HG03097 (cell line): ENCODE data around the gene TCTN2.

Source experiments
- ATAC-seq: cut with Tn5 transposase; IDR thresholded peaks from one replicate; pipeline ENCODE4 v1.9.1; 2021; ENCODE audit not compliant: unreplicated experiment, low FRiP score

Gene TCTN2

DNA sequence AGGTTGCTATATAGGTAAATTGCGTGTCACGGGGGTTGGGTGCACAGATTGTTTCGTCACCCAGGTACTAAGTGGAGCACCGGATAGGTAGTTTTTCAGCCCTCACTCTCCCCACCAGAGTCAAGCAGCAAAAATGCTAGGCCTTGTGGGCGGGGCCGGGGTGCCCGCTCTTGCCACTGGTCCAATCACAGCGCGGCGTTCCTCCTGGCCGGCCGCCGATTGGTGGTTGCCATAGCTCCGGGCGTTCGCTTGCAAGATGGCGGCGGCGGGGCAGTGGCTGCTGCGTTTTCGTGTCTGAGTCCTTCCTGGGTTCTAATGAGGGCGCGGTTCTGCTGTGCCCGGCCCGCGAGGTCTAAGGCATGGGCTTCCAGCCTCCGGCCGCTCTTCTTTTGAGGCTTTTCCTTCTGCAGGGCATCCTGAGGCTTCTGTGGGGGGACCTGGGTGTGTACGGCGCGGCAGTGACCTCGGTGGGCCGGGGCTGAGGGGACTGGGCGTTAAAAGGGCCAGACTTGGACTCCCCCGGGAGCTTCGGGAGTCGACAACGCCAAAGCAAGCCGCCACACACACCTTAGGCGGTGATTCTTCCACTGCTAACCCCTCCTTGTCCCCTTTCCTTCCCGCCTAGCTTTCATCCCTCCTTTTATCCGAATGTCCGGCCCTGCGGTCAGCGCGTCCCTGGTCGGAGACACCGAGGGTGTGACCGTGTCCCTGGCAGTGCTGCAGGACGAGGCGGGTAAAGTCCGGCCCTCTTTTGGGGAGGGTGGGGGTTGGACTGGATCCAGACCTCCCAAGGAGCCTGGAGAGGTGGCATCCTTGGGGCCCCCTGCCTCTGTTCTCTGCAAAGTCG lies at the start of gene TCTN2:
TSS of gene TCTN2 (plus strand) at position 232 of the 847 bp plus-strand sequence. CDS start at position 360, 128 bp downstream.
- ATAC-seq = peak; percentile 91

DNA sequence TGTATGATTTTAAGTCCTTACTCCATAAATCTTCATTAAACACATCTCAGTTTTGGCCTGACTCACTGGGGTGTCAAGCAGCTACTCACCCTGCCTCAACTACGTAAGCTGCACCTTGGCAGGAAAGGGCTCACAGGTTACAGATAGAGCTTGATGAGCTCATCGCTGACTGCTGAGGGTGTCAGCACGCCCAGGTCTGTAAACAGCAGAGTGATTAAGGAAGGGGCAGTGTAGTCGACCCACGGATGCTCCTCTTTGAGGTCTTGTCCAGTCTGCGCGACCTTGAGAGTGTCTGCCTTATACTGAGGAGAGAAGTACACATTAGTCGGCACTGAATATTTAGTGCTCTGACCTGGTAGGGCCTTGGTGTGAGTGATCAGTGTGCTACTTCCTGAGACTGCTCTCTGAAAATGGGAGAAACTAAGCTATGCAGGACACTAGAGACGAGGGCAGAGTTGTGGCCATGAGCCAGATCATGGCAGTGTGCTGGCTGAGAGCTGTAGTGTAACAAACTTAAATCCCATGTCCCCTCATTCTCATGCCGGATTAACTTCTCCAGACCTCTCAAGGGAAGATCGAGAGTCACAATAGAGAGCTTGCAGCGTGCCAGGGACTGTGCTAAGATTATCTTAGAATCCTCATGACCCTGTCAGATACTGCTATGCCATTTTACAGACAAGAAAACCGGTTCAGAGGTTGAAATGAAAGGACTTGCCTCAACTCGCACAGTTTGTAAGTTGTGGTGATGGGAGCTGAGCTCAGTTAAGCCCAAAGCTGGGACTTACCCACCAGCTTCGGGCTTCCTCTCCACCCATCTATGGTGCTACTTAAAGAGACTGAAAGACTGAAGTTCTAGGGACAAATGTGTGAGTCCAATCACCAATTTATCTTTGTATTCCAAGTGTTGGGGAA lies 49.0 kb upstream of the TCTN2 start:
- no peak for ATAC-seq

DNA sequence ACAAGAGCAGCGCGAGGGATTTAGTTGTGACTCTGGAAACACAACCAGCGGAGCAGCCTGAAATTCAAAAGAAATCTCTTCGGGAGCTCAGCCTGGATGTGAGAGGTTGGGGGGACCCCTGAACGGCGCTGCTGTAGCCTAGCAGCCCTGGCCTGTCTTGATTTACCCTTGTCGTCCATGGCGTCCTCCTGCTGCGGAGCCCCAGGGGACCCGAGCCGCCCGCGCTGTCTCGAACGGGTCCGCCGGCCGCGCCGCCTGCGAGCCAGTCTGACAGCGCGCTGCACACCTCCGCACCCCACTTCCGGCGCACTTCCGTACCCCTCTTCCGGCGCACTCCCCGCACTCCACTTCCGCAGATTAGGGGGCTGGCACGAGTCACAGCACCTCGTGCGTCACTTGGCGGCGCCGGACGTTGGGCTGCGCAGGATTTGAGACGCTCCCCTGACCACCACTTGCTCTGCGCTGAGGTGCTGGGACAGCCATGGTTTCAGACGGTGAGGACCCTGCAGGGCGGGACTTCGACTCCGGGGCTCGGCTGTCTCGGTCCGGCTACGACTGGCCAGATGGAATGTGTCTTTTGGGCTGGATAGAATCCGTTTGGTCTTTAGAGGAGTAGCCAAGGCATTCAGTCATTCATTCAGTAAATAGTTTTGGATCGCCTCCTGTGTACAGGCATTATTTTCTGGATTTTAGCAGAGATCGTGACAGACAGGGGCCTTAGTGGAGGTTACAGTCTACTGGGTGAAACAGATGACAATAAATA lies 37.4 kb upstream of the TCTN2 start, which contains the start of the genes EIF2B1 and GTF2H3:
TSS of gene EIF2B1 (minus strand) at position 308 of the 763 bp plus-strand sequence. CDS start at position 179, 129 bp downstream.
TSS of gene GTF2H3 (plus strand) at position 451 of the 763 bp plus-strand sequence. CDS start at position 482, 31 bp downstream.
- ATAC-seq = peak; percentile 90

DNA sequence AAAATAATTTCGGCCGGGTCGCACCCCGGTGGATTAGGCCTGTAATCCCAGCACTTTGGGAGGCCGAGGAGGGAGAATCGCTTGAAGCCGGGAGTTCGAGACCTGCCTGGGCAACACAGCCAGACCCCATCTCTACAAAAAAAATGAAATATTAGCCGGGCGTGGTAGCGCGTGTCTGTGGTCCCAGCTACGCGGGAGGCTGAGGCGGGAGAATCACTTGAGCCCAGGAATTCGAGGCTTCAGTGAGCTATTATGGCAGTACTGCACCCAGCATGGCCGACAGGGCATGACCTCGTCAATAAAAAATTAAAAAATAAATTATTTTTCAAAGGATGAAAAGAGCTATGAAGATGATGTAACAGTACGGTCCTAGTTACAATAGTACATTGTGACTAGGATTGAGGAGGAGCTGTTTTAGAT lies 36.8 kb upstream of the TCTN2 start:
- no peak for ATAC-seq

DNA sequence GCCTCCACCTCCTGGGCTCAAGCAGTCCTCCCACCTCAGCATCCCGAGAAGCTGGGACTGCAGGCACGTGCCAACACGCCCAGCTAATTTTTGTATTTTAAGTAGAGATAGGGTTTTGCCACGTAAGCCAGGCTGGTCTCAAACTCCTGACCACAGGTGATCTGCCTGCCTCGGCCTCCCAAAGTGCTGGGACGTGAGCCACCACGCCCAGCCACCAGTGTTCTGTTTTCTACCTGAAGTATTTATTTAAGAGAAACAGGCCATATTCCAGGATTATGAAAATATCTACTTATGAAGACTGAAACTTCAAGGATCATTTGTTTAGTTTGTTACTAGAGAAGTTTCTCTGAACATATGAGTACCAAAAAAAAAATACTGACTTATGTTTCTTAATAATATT lies 27.0 kb upstream of the TCTN2 start:
- ATAC-seq = no peak

DNA sequence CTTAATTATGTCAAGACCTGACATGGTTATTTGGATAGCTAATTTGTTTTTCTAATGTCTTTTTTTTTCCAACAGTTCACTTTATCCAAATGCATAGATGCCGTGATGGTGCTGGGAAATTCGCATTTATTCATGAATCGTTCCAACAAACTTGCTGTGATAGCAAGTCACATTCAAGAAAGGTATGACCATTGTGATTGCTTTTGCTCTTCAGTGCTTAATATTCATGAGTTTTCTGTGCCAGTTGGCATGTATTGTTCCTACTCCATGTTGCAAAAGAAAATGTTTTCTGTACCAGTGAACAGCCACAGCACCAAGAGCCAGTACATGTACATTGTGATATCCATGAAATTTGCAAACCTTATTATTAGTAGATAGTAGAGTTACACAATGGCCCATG lies 25.5 kb upstream of the TCTN2 start:
- no peak for ATAC-seq

DNA sequence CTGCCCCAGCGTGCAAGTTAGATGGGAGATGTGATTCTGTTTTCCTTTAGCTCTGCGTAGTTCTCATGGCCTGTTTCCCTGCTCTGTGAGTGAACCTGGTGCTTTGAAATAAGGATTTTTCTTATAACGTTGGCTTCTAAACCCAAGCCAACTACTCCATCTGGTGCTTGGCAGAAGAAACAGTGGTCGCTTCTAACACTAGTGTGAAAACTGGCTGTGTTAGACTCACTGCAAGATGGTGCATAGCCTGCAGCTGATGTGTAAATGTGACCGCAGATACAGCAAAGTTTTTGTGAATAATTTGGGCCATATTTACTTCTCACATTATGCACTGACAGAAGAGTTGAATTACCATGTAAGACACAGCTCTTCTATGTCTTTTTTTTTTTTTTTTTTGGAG lies 25.0 kb upstream of the TCTN2 start:
- no peak for ATAC-seq

DNA sequence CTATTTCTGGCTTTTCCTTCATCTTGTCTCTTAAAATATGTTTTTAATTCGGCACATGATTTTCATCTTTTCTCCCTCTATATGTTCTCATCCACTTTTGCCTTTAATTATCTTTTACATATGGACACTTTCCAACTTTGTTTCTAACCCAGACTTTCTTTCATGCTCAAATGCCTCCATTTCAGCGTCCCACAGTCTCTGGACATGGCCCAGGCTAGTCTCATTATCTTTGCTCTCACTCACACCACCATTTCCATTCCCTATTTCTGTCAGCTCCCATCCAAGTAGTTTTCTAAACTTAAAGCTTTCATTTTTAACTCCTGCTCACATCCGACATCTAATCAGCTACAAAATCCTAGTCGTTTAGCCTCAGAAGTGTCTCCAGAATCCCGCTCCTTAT lies 22.5 kb upstream of the TCTN2 start:
- ATAC-seq = no peak

DNA sequence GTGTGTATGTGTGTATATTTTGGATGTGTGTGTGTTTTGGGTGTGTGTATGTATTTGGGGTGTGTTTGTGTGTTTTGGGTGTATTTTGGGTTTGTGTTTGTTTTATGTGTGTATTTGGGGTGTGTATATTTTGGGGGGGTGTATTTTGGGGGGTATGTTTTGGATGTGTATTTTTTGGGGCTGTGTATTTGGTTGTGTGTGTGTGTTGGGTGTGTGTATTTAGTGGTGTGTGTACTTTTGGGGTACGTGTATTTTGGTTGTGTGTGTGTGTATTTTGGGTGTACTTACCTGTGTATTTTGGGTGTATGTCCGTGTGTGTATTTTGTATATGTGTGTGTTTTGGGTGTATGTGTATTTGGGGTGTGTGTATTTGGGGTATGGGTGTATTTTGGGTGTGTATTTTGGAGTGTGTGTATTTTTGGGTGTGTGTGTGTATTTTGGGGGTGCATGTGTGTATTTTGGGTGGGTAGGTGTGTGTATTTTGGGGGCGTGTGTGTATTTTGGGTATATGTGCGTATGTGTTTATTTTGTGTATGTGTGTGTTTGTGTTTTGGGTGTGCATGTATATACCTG lies 16.7 kb upstream of the TCTN2 start:
- no peak for ATAC-seq

DNA sequence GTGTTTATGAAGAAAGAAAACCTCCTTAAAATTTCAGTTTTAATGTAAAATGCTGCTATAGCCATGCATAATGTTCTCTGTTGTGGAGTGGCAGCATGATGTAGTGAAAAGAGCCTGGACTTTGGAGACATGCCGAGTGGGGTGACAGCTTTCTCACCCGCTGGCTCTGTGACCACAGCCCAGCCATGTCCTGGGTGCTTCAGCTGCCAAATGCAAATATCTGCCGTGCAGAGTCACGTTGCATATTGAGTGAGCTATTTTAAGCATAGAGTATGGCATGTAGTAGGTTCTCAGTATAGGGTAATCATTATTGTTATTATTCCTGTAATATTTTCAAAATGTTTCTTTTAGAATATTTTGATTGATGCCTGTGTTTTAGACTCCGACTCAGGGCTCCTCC lies 15.5 kb upstream of the TCTN2 start:
- peak; percentile 78 for ATAC-seq

DNA sequence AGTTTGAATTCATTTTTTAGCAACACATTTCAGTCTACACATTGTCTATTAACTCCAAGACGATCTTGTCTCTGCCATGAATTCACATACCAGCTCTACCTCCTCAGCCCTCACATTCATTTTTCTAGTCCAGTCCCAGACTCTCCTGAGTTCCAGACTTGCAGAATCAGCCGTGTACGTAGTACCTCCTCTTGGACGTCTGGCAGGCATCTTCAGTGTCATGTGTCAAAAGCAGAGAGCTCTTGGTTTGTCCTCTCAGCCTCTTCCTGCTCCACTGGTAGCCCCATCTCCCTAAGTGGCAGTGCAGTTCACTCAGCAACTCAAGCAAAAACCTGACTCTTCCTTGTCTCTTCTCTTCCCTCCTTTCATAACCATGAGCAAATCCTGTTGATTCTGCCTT lies 14.5 kb upstream of the TCTN2 start:
- no peak for ATAC-seq

DNA sequence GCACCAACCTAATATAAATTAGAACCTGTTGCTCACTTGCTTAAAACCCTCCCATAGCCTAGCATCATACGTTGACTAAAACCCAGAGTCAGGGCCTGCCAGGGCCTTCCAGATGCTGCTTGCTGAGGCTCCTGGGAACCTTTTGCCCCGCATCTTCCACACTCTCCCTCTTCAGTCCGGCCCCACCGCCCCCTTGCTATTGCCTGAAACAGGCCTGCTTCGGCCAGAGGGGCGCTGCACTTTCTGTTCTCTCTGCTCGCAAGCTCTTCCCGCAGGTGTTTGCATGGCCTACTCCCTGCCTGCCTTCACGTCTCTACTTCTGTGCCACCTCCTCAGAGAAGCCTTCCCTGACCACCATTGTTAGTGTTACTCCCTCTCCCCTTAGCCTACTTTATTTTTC lies 13.7 kb upstream of the TCTN2 start:
- ATAC-seq = no peak

DNA sequence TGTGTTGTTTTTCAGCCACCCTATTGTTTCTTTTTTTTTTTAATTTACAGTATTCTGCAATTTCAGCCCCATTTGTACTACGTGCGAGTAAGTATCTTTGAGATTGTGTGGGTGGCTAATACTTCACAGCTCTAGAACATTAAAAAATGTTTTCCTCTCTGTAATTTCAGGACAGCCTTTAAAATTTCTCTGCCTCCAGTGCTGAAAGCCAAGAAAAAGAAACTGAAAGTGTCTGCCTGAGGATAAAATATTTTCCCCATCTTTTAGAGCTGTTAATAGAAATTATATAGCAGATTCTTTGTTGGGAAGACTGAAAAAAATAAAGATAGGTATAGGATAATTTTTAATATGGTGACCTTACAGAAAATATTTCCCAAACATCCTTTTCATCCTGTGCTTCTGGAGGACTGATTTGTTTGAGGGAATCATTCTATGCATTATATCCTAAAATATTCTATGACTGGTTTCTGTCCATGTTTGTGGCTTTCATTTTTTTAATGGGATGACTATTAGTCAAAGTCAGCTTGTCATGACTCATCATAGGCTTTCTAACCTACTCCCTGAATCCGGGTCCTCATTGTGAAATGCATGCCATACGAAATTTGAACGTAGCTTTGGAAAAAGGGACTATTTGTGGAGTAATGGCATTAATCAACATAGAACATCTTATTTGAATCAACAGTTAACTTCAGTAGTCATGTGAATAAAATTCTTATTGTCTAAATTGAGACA lies 10.8 kb upstream of the TCTN2 start:
- ATAC-seq = no peak

DNA sequence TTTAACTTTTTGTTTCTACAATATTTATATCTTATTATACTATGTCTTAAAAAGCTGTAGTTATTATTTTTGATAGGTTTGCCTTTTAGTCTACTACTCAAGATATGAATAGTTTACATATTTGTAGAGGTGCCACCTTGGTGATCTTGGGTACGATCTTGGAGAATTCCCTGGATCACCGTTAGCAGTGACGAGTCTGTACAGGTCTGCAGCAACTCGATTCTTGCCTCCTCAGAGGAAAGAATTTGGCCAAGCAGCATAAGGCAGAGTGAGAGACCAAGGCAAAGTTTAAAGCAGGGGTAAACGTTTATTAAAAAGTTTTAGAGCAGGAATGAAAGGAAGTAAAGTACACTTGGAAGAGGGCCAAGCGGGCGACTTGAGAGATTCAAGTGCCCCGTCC lies 3.1 kb upstream of the TCTN2 start:
- ATAC-seq = no peak

DNA sequence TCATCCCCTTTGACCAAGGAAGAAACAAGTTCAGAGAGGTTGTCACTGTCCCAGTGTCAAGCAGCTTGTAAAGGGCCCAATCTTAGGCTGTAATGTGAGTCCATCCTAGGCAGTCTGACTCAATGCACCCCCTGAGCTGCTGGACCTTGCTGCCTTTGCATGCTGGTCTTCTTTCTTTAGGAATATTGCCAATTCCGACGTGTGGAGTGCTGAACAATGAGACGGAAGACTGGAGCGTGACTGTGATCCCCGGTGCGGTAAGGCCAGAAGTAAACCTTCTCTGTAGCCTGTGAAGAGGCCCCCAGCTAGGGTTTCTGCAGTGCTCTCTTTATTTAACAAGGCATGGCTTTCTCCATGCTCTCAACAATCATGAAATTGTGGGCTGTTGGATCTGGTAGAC lies 963 bp downstream of the TCTN2 start:
- no peak for ATAC-seq

DNA sequence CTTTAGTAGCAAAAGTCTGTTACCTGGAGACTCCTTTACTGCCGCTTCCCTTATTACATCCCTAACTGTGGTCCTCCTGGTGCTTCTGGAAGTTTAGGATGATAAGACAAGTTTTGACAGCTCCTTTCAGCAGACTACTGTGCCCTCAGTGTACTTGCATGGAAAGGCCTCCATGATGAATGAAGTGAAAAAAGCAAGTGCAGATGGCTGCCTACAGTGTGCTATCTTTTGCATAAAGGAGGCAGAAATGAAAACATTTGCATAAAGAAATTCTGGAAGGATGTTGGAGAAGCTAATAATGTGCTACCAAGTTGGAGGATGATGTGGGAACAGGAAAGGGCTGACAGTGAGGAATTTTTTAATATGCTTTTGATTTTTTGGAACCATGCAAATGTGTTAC lies 4.5 kb downstream of the TCTN2 start:
- no peak for ATAC-seq

DNA sequence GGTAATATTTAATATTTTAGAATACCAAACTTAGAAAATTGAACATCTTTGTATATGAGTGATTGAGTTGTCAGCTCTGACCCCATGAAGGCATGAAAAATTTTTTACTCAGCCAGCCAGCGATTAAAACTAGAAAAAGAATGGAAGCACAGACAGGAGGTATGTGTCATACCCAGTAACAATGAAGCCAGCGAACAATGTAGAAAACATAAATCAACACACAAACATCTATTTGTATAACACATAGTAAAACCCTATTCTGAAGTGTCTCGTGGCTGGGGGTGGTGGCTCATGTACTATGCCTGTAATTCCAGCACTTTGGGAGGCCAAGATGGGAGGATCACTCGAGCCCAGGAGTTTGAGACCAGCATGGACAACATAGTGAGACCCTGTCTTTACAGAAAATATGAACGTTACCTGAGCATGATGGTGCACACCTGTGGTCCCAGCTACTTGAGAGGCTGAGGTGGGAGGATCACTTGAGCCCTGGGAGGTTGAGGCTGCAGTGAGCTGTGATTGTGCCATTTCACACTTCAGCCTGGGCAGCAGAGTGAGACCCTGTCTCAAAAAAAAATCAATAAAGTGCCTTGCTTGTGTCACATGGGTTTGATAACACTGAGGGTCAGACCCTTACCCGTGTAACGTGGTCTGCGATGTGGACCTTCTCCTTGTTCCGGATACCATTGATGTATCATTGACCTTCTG lies 5.9 kb downstream of the TCTN2 start:
- ATAC-seq = no peak

DNA sequence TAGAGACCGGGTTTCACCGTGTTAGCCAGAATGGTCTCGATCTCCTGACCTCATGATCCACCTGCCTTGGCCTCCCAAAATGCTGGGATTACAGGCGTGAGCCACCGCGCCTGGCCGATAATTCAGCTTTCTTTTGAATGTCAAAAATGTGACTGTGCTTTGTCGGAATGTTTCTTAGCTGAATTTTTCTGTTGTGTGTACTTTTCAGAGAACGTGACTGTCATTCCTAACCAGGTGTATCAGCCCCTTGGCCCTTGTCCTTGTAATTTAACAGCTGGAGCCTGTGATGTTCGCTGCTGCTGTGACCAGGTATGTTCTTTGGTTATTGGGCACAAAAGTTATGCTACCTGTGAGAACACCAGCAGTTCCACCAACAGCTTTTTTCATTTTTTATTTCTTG lies 8.1 kb downstream of the TCTN2 start:
- no peak for ATAC-seq

DNA sequence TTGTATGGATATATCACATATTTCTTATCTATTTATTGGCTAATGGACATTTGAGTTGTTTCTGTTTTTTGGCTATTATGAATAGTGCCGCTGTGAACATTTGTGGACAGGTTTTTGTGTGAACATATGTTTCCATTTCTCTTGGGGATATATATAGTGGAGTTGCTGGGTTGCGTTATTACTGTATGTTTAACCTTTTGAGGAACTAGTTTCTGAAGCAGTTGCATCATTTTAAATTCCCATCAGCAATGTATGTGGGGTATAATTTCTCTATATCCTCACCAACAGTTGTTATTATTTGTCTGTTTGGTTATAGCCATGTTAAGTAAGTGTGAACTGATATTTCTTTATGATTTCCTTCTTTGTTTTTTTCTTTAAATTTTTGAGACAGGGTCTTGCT lies 10.7 kb downstream of the TCTN2 start:
- ATAC-seq = no peak
